H1 (cell line): ENCODE results near the gene GCNT1. TPM values are rescaled to one million over a fixed set of nuclear protein-coding genes. Genes with fewer than 3 reads are reported as not detected.
"Not testable (repeated sequence)": the region's sequence is repeated elsewhere in the genome, so short reads cannot be mapped to it uniquely, and the experiment has no call there.

ENCODE experiments used
- CTCF ChIA-PET: fragments of 300-600 bp; sonication (Branson Sonifier 250); formaldehyde crosslinking; loops from one replicate; lab custom pipeline; 2021; ENCODE audit not compliant: partially characterized antibody; lab: Charles Lee
- POLR2A ChIA-PET: fragments of 300-600 bp; sonication (Branson Sonifier 250); formaldehyde crosslinking; loops from one replicate; lab custom pipeline; 2021; ENCODE audit warnings: inconsistent platforms; ENCODE audit not compliant: partially characterized antibody; lab: Charles Lee
- DNase-seq, 2 experiments: peaks; one replicate each; pipeline versions ENCODE4 v3.0.0 to v3.0.0-alpha.2; 2010 to 2022; ENCODE audit warnings: low spot score in 2 of 2, low read depth in 1 of 2, mixed read lengths in 1 of 2
- FAIRE-seq: peaks from 2 replicates; lab custom pipeline; 2011; peaks lifted over from hg19 to GRCh38; lab: Jason Lieb, UNC
- H2AFZ ChIP-seq: 2 replicates; pipeline ENCODE4 v1.8.1; 2012; ENCODE audit warnings: low read length, inconsistent platforms
- H2AK5ac ChIP-seq: 2 replicates; pipeline ENCODE4 v1.6.1; 2013; ENCODE audit warnings: low read depth, low read length
- H2BK120ac ChIP-seq: replicated peaks from 2 replicates; pipeline ENCODE3; 2013; ENCODE audit warnings: low read depth, low read length, inconsistent platforms
- H2BK12ac ChIP-seq: 2 replicates; pipeline ENCODE4 v1.6.1; 2013; ENCODE audit warnings: low read depth, low read length
- H2BK15ac ChIP-seq: 2 replicates; pipeline ENCODE4 v1.6.1; 2013; ENCODE audit warnings: low read length
- H2BK20ac ChIP-seq: 2 replicates; pipeline ENCODE4 v1.6.1; 2013; ENCODE audit warnings: low read length
- H2BK5ac ChIP-seq: 2 replicates; pipeline ENCODE4 v1.6.1; 2013; ENCODE audit warnings: low read depth, low read length
- H3K14ac ChIP-seq: 2 replicates; pipeline ENCODE4 v1.6.1; 2013; ENCODE audit warnings: inconsistent platforms; ENCODE audit not compliant: insufficient read length
- H3K18ac ChIP-seq: 2 replicates; pipeline ENCODE4 v1.6.1; 2013; ENCODE audit warnings: low read length; ENCODE audit errors: extremely low read depth
- H3K23ac ChIP-seq: 2 replicates; pipeline ENCODE4 v1.6.1; 2013; ENCODE audit warnings: inconsistent platforms; ENCODE audit not compliant: insufficient read length
- H3K23me2 ChIP-seq: 2 replicates; pipeline ENCODE4 v1.6.1; 2013; ENCODE audit warnings: low read depth, low read length
- H3K27ac ChIP-seq: 2 replicates; pipeline ENCODE4 v1.6.1; 2011; ENCODE audit warnings: low read depth, low read length, inconsistent platforms
- H3K27me3 ChIP-seq, 4 experiments: replicated peaks in 1 of 4; 1 replicate in 1 of 4; 2 replicates in 3 of 4; pipeline versions ENCODE4 v1.6.1 to v1.8.1; 2011 to 2013; ENCODE audit warnings: low read length in 3 of 4, mild to moderate bottlenecking in 3 of 4, inconsistent platforms in 2 of 4, mixed read lengths in 2 of 4, moderate library complexity in 1 of 4; ENCODE audit not compliant: control insufficient read depth in 3 of 4, insufficient read depth in 3 of 4; ENCODE audit errors: extremely low read depth in 1 of 4
- H3K36me3 ChIP-seq, 4 experiments: 2 replicates each; pipeline versions ENCODE4 v1.6.1 to v1.8.1; 2011 to 2013; ENCODE audit warnings: mild to moderate bottlenecking in 4 of 4, low read length in 3 of 4, moderate library complexity in 2 of 4, control low read depth in 1 of 4, inconsistent platforms in 1 of 4; ENCODE audit not compliant: insufficient read depth in 4 of 4, control insufficient read depth in 2 of 4
- H3K4ac ChIP-seq: replicated peaks from 2 replicates; pipeline ENCODE3; 2013; ENCODE audit warnings: low read length, low read depth, mixed read lengths, inconsistent platforms; ENCODE audit not compliant: insufficient read length
- H3K4me1 ChIP-seq, 4 experiments: replicated peaks in 1 of 4; 1 replicate in 1 of 4; 2 replicates in 3 of 4; pipeline versions ENCODE4 v1.6.1 to v1.8.1; 2011 to 2013; ENCODE audit warnings: low read length in 3 of 4, inconsistent platforms in 2 of 4, mixed read lengths in 1 of 4; ENCODE audit not compliant: insufficient read depth in 4 of 4, control insufficient read depth in 3 of 4
- H3K4me2 ChIP-seq, 2 experiments: 2 replicates each; pipeline versions ENCODE4 v1.6.1 to v1.8.1; 2011 to 2013; ENCODE audit warnings: low read depth in 2 of 2, low read length in 2 of 2, control low read depth in 1 of 2, inconsistent platforms in 1 of 2, mild to moderate bottlenecking in 1 of 2; ENCODE audit not compliant: insufficient read depth in 1 of 2
- H3K4me3 ChIP-seq, 4 experiments: fragments of 200-600, 300-600 bp in 1 of 4; sonication (generic), shearing (Covaris generic), sonication (Bioruptor Twin) in 1 of 4; 2 replicates each; pipeline versions ENCODE4 v1.5.1 to v1.8.1; 2011 to 2016; ENCODE audit warnings: low read length in 4 of 4, low read depth in 3 of 4, control low read depth in 2 of 4, inconsistent platforms in 2 of 4, mild to moderate bottlenecking in 2 of 4, mixed read lengths in 1 of 4, moderate library complexity in 1 of 4; ENCODE audit not compliant: insufficient read depth in 2 of 4; ENCODE audit errors: extremely low read depth in 1 of 4
- H3K56ac ChIP-seq: replicated peaks from 2 replicates; pipeline ENCODE3; 2013; ENCODE audit warnings: low read depth, mild to moderate bottlenecking, mixed read lengths, low read length, inconsistent platforms; ENCODE audit not compliant: insufficient read length
- H3K79me1 ChIP-seq: 2 replicates; pipeline ENCODE4 v1.6.1; 2013; ENCODE audit warnings: low read depth, low read length, control low read depth
- H3K79me2 ChIP-seq, 2 experiments: 2 replicates each; pipeline versions ENCODE4 v1.6.1 to v1.8.1; 2012 to 2013; ENCODE audit warnings: low read length in 2 of 2, mild to moderate bottlenecking in 2 of 2, inconsistent platforms in 1 of 2; ENCODE audit not compliant: insufficient read depth in 2 of 2, control insufficient read depth in 1 of 2
- H3K9ac ChIP-seq, 4 experiments: replicated peaks in 1 of 4; 1 replicate in 1 of 4; 2 replicates in 3 of 4; pipeline versions ENCODE4 v1.6.1 to v1.8.1; 2011 to 2013; ENCODE audit warnings: low read depth in 3 of 4, low read length in 3 of 4, control low read depth in 2 of 4, mild to moderate bottlenecking in 2 of 4, moderate library complexity in 2 of 4, inconsistent platforms in 1 of 4; ENCODE audit errors: extremely low read depth in 1 of 4
- H3K9me3 ChIP-seq, 2 experiments: 2 replicates each; pipeline versions ENCODE4 v1.6.1 to v1.8.1; 2012 to 2013; ENCODE audit warnings: mild to moderate bottlenecking in 2 of 2, moderate library complexity in 2 of 2, control low read depth in 1 of 2, inconsistent platforms in 1 of 2, low read depth in 1 of 2, low read length in 1 of 2, mixed read lengths in 1 of 2; ENCODE audit not compliant: insufficient read depth in 2 of 2
- H4K20me1 ChIP-seq, 2 experiments: replicated peaks in 1 of 2; 2 replicates each; pipeline versions ENCODE3 to v1.8.1; 2011 to 2013; ENCODE audit warnings: inconsistent platforms in 2 of 2, low read length in 2 of 2, mild to moderate bottlenecking in 1 of 2; ENCODE audit not compliant: insufficient read depth in 2 of 2, control insufficient read depth in 1 of 2
- H4K5ac ChIP-seq: 2 replicates; pipeline ENCODE4 v1.6.1; 2013; ENCODE audit warnings: low read length, low read depth, mixed read lengths, inconsistent platforms; ENCODE audit not compliant: insufficient read length
- H4K8ac ChIP-seq: 2 replicates; pipeline ENCODE4 v1.8.0; 2013; ENCODE audit warnings: mild to moderate bottlenecking, moderate library complexity, low read length, inconsistent platforms; ENCODE audit not compliant: insufficient read depth; ENCODE audit errors: extremely low read depth
- H4K91ac ChIP-seq: replicated peaks from 2 replicates; pipeline ENCODE3; 2013; ENCODE audit warnings: low read length, mixed read lengths, inconsistent platforms; ENCODE audit not compliant: insufficient read length
- TEAD4 ChIP-seq: IDR thresholded peaks from 2 replicates; pipeline ENCODE4 v1.6.1; 2012; ENCODE audit warnings: low read depth, low read length, inconsistent platforms, mixed read lengths
- WGBS, 2 experiments: shearing (Covaris generic) in 1 of 2; methylation state at CpG; one replicate each; pipeline versions ENCODE4 v1.1.6 to v1.1.7; 2013 to 2015; ENCODE audit warnings: low lambda C conversion rate in 2 of 2, mixed read lengths in 2 of 2, inconsistent platforms in 1 of 2, low coverage in 1 of 2, missing lambda C conversion rate in 1 of 2; ENCODE audit not compliant: insufficient replicate concordance in 2 of 2, insufficient coverage in 1 of 2, insufficient read length in 1 of 2; ENCODE audit errors: extremely low coverage in 1 of 2, missing lambda C conversion rate in 1 of 2; 5-methylcytosine and 5-hydroxymethylcytosine counted together
- polyA plus RNA-seq, 7 experiments: library from polyadenylated mRNA; depleted of rRNA in 3 of 7; stranded (reverse) in 5 of 7; unstranded in 2 of 7; fragments of >200 nt in 5 of 7; fragments of 200-250 nt in 2 of 7; gene quantifications; 1 replicate in 5 of 7; 2 replicates in 1 of 7; 4 replicates in 1 of 7; pipeline versions ENCODE4 v1.2.1 to v1.2.3, GENCODE V29; 2011 to 2013; ENCODE audit warnings: missing spikeins in 2 of 7, mixed read lengths in 2 of 7
- total RNA-seq: library from RNA; stranded (reverse); fragmentation: NEBNext Ultra II Directional; extraction: Animal tissue kit (Norgen Biotek cat#: 25700); gene quantifications from 2 replicates; pipeline ENCODE4 v1.2.1, GENCODE V29; 2021

The GCNT1 gene
- total and polyA plus RNA-seq, 2 of the 8 experiments (the other 6 are each of a cell fraction or from before 2014, with no cell fraction given), result 13.0 to 16.5 TPM

- H2BK120ac ChIP-seq, H4K20me1 ChIP-seq, H2BK20ac ChIP-seq, H3K56ac ChIP-seq, H3K4me1 ChIP-seq, FAIRE-seq, H3K4me3 ChIP-seq, H3K14ac ChIP-seq, H3K4ac ChIP-seq, POLR2A ChIA-PET, H2AK5ac ChIP-seq, H4K5ac ChIP-seq, H2BK12ac ChIP-seq, H3K27ac ChIP-seq, H3K27me3 ChIP-seq, DNase-seq, H3K79me2 ChIP-seq, H3K23me2 ChIP-seq, H3K23ac ChIP-seq, H3K36me3 ChIP-seq, H4K8ac ChIP-seq, H3K79me1 ChIP-seq, H3K4me2 ChIP-seq, H2BK5ac ChIP-seq, H3K9ac ChIP-seq, H4K91ac ChIP-seq, H2BK15ac ChIP-seq, H3K9me3 ChIP-seq, H3K18ac ChIP-seq: not testable (repeated sequence)
- peak; percentile 58 for TF ChIP-seq TEAD4
- peak overlapping the region; percentile 63; the same call in 1 of the 2 replicates for H2AFZ ChIP-seq
- WGBS, 2 experiments, result 82% methylated on average over 4 of the region's 4 CpGs; no CpG with 5 or more reads in 1 of the 2 experiments
- CTCF ChIA-PET, result interaction anchor here (0.6 kb wide), 1 partner anchor 132 kb away, joined by 3 read pairs; no protein-coding TSS in a partner anchor
Measured at GRCh38 chr9:76532877-76533276, 73.9 kb downstream of the GCNT1 start.
